ENCODE data around the gene PAXX. TPM values are rescaled to one million over a fixed set of nuclear protein-coding genes. Genes with fewer than 3 reads are reported as not detected.

Gene PAXX
- total and polyA plus RNA-seq, 9 of the 15 experiments (the other 6 are each of a cell fraction or from before 2014, with no cell fraction given), result 1.2 to 175 (median 38.5) TPM

DNA sequence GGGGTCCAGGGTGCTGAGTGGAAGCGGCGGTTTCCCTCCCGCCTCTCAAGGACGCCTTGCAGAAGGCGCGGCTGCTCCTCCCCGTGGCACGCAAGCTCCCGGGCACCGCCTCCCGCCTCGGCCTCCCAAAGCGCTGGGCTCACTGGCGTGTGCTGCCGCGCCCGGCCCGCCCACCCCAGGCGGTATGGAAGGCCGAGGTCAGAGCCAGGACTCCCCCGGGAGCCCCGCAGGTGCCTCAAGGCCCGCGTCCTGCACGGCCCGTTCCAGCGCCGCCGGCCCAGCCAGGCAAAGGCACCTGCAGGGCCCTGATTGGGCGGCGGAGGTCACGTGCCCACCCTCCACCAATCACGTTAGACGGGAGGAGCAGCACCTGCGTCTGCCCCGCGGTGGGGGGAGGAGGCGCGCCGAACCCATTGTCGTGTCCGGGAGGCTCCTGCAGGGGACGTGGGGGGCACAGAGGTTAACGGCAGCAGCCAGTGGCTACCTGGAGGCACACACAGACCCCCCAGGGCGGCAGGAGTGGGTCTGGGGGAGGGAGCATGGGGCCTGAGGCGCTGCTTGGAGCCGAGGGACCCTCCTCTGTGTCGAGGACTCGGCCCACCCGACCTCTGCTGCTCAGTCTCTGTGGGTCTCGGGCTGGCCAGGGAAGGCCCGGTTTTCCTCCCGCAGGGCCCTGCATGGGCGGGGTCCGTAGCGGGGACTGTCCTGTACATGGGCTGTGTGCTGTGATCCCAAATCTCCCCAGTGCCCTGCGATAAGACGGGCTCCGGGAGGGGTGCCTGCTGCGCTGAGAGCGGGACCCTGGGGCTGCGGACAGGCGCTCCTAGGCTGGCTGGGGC is 42.2 kb upstream of the PAXX start (continued):
- TF ChIP-seq, protein P1, sequence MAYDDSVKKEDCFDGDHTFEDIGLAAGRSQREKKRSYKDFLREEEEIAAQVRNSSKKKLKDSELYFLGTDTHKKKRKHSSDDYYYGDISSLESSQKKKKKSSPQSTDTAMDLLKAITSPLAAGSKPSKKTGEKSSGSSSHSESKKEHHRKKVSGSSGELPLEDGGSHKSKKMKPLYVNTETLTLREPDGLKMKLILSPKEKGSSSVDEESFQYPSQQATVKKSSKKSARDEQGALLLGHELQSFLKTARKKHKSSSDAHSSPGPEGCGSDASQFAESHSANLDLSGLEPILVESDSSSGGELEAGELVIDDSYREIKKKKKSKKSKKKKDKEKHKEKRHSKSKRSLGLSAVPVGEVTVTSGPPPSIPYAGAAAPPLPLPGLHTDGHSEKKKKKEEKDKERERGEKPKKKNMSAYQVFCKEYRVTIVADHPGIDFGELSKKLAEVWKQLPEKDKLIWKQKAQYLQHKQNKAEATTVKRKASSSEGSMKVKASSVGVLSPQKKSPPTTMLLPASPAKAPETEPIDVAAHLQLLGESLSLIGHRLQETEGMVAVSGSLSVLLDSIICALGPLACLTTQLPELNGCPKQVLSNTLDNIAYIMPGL (CRISPR knock-in tag; IDR thresholded peaks at IDR 0.05), result no peak
- TF ChIP-seq ZNF41 (CRISPR knock-in tag; conservative IDR thresholded peaks at IDR 0.05) (no peak), ZNF175 (CRISPR knock-in tag; IDR thresholded peaks at IDR 0.05; ENCODE audit: low read depth) (no peak), ZBTB8A (IDR thresholded peaks at IDR 0.05; ENCODE audit: partially characterized antibody) (no peak), ZNF717 (CRISPR knock-in tag; IDR thresholded peaks at IDR 0.05) (no peak), XRCC5 (IDR thresholded peaks at IDR 0.05; ENCODE audit: low read depth, low read length) (no peak), ZNF586 (CRISPR knock-in tag; conservative IDR thresholded peaks at IDR 0.05) (no peak), FOXJ2 (tag; IDR thresholded peaks at IDR 0.05) (no peak), NFIX (CRISPR knock-in tag; IDR thresholded peaks at IDR 0.05; ENCODE audit: low read depth) (no peak), TCF3 (CRISPR knock-in tag; IDR thresholded peaks at IDR 0.05) (0 out of 2 replicates have a peak, but pooled peaks have one; percentile 5), MED1 (CRISPR knock-in tag; IDR thresholded peaks at IDR 0.05; ENCODE audit: borderline replicate concordance) (no peak)
- TF ChIP-seq, protein P2, sequence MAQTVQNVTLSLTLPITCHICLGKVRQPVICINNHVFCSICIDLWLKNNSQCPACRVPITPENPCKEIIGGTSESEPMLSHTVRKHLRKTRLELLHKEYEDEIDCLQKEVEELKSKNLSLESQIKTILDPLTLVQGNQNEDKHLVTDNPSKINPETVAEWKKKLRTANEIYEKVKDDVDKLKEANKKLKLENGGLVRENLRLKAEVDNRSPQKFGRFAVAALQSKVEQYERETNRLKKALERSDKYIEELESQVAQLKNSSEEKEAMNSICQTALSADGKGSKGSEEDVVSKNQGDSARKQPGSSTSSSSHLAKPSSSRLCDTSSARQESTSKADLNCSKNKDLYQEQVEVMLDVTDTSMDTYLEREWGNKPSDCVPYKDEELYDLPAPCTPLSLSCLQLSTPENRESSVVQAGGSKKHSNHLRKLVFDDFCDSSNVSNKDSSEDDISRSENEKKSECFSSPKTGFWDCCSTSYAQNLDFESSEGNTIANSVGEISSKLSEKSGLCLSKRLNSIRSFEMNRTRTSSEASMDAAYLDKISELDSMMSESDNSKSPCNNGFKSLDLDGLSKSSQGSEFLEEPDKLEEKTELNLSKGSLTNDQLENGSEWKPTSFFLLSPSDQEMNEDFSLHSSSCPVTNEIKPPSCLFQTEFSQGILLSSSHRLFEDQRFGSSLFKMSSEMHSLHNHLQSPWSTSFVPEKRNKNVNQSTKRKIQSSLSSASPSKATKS (CRISPR knock-in tag; IDR thresholded peaks at IDR 0.05), result no peak
- TF ChIP-seq, protein P3, sequence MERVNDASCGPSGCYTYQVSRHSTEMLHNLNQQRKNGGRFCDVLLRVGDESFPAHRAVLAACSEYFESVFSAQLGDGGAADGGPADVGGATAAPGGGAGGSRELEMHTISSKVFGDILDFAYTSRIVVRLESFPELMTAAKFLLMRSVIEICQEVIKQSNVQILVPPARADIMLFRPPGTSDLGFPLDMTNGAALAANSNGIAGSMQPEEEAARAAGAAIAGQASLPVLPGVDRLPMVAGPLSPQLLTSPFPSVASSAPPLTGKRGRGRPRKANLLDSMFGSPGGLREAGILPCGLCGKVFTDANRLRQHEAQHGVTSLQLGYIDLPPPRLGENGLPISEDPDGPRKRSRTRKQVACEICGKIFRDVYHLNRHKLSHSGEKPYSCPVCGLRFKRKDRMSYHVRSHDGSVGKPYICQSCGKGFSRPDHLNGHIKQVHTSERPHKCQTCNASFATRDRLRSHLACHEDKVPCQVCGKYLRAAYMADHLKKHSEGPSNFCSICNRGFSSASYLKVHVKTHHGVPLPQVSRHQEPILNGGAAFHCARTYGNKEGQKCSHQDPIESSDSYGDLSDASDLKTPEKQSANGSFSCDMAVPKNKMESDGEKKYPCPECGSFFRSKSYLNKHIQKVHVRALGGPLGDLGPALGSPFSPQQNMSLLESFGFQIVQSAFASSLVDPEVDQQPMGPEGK (CRISPR knock-in tag; IDR thresholded peaks at IDR 0.05; ENCODE audit: borderline replicate concordance), result no peak
- TF ChIP-seq, protein P4, sequence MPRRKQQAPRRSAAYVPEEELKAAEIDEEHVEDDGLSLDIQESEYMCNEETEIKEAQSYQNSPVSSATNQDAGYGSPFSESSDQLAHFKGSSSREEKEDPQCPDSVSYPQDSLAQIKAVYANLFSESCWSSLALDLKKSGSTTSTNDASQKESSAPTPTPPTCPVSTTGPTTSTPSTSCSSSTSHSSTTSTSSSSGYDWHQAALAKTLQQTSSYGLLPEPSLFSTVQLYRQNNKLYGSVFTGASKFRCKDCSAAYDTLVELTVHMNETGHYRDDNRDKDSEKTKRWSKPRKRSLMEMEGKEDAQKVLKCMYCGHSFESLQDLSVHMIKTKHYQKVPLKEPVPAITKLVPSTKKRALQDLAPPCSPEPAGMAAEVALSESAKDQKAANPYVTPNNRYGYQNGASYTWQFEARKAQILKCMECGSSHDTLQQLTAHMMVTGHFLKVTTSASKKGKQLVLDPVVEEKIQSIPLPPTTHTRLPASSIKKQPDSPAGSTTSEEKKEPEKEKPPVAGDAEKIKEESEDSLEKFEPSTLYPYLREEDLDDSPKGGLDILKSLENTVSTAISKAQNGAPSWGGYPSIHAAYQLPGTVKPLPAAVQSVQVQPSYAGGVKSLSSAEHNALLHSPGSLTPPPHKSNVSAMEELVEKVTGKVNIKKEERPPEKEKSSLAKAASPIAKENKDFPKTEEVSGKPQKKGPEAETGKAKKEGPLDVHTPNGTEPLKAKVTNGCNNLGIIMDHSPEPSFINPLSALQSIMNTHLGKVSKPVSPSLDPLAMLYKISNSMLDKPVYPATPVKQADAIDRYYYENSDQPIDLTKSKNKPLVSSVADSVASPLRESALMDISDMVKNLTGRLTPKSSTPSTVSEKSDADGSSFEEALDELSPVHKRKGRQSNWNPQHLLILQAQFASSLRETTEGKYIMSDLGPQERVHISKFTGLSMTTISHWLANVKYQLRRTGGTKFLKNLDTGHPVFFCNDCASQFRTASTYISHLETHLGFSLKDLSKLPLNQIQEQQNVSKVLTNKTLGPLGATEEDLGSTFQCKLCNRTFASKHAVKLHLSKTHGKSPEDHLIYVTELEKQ (CRISPR knock-in tag; IDR thresholded peaks at IDR 0.05), result no peak
- TF ChIP-seq, protein P5, sequence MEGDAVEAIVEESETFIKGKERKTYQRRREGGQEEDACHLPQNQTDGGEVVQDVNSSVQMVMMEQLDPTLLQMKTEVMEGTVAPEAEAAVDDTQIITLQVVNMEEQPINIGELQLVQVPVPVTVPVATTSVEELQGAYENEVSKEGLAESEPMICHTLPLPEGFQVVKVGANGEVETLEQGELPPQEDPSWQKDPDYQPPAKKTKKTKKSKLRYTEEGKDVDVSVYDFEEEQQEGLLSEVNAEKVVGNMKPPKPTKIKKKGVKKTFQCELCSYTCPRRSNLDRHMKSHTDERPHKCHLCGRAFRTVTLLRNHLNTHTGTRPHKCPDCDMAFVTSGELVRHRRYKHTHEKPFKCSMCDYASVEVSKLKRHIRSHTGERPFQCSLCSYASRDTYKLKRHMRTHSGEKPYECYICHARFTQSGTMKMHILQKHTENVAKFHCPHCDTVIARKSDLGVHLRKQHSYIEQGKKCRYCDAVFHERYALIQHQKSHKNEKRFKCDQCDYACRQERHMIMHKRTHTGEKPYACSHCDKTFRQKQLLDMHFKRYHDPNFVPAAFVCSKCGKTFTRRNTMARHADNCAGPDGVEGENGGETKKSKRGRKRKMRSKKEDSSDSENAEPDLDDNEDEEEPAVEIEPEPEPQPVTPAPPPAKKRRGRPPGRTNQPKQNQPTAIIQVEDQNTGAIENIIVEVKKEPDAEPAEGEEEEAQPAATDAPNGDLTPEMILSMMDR (IDR thresholded peaks at IDR 0.05 in 2 of 3, conservative IDR thresholded peaks at IDR 0.05 in 1 of 3; ENCODE audit: insufficient read depth in 2 of 3, low read depth in 1 of 3, low read length in 3 of 3), result peak in 2 of 3 experiments; percentile 29 to 35; a peak in 4 of 6 replicates

Data from K562 (cell line).